ENCODE results near the gene ARHGAP30. TPM values are rescaled to one million over a fixed set of nuclear protein-coding genes. Genes with fewer than 3 reads are reported as not detected.

Gene ARHGAP30
- total RNA-seq, 1 experiment from 2014 or later: 0.39 TPM

- H3K4me2 ChIP-seq (ENCODE audit: low read length): peak overlapping the region; percentile 73
- ATAC-seq (no peak), DNase-seq (ENCODE audit: low read depth, low spot score) (no peak)
- H3K4me3 ChIP-seq (replicated peaks in 1 of 2; ENCODE audit: low read depth in 1 of 2, low read length in 2 of 2): no peak overlapping the region
- no peaks in the 10 kb centered on the region for H3K36me3 ChIP-seq (ENCODE audit: control insufficient read depth in 1 of 2, insufficient read depth in 2 of 2, low read length in 2 of 2)
- ChIA-PET CTCF (interaction anchor here (2.4 kb wide), 1 partner anchor 10 kb away, joined by 7 read pairs; no protein-coding TSS in a partner anchor), POLR2A (no interaction called here), RAD21 (ENCODE audit: low non-redundant PET in 1 of 2, low total read pairs in 2 of 2, uncharacterized antibody in 2 of 2, unreplicated experiment in 2 of 2) (no interaction called here)
- H3K79me2 ChIP-seq (ENCODE audit: insufficient read depth, low read length): no peaks in the 10 kb centered on the region
- peaks cover 34 to 70% of the 10 kb centered on the region in 2 experiments for H3K4me1 ChIP-seq (ENCODE audit: control insufficient read depth in 1 of 2, insufficient read depth in 2 of 2, low read length in 2 of 2)
- intact Hi-C loops (cut with micrococcal nuclease): no loop called here
- H3K9me3 ChIP-seq (ENCODE audit: control insufficient read depth in 1 of 2, insufficient read depth in 1 of 2, low read depth in 1 of 2, low read length in 2 of 2): no peaks in the 10 kb centered on the region
- no peaks in the 10 kb centered on the region for H3K27me3 ChIP-seq (ENCODE audit: insufficient read depth, low read length)
- H3K9ac ChIP-seq (ENCODE audit: low read length): no peak overlapping the region
- no peak overlapping the region for H3K27ac ChIP-seq (ENCODE audit: low read depth, low read length)
- no peak overlapping the region for H2AFZ ChIP-seq (ENCODE audit: low read depth, low read length, poor library complexity, severe bottlenecking)
- H3K9me2 ChIP-seq (ENCODE audit: insufficient read depth): no peaks in the 10 kb centered on the region
- no peaks in the 10 kb centered on the region for H4K20me1 ChIP-seq (ENCODE audit: insufficient read depth)
- TF ChIP-seq FOSL1 (IDR thresholded peaks at IDR 0.05; ENCODE audit: low read depth): no peak
- TF ChIP-seq JUND (IDR thresholded peaks at IDR 0.05): no peak
- TF ChIP-seq EGR1 (IDR thresholded peaks at IDR 0.05; ENCODE audit: low read depth): no peak
- TF ChIP-seq ATF3 (IDR thresholded peaks at IDR 0.05): no peak
- no peak for TF ChIP-seq POLR2AphosphoS5 (IDR thresholded peaks at IDR 0.05; ENCODE audit: low read depth, low read length)
- no peak for TF ChIP-seq RAD21 (IDR thresholded peaks at IDR 0.05; ENCODE audit: low read depth)
- no TSS peak for BruUV-seq (replicated peaks)
These were observed 11.8 kb upstream of the ARHGAP30 start for GRCh38 chr1:161081519-161081918.

GRCh38 chr1:161080441-161081405 is 11.0 kb upstream of the ARHGAP30 start:
- POLR2A ChIA-PET: interaction anchor here (1.2 kb wide), 1 partner anchor 31 kb away, joined by 3 read pairs; no protein-coding TSS in a partner anchor
- no peaks in the 10 kb centered on the region for H3K9me3 ChIP-seq (ENCODE audit: control insufficient read depth in 1 of 2, insufficient read depth in 1 of 2, low read depth in 1 of 2, low read length in 2 of 2)
- RAD21 ChIA-PET (ENCODE audit: low non-redundant PET in 1 of 2, low total read pairs in 2 of 2, uncharacterized antibody in 2 of 2, unreplicated experiment in 2 of 2): no interaction called here

More at GRCh38 chr1:161080441-161081405, 11.0 kb upstream of the ARHGAP30 start:
- Histone ChIP-seq H2AFZ (ENCODE audit: low read depth, low read length, poor library complexity, severe bottlenecking) (no peak overlapping the region), H3K9ac (ENCODE audit: low read length) (no peak overlapping the region), H3K4me2 (ENCODE audit: low read length) (peak overlapping the region; percentile 73), H3K4me1 (ENCODE audit: control insufficient read depth in 1 of 2, insufficient read depth in 2 of 2, low read length in 2 of 2) (peaks cover 34 to 68% of the 10 kb centered on the region in 2 experiments), H3K79me2 (ENCODE audit: insufficient read depth, low read length) (no peaks in the 10 kb centered on the region), H3K27ac (ENCODE audit: low read depth, low read length) (no peak overlapping the region), H3K27me3 (ENCODE audit: insufficient read depth, low read length) (no peaks in the 10 kb centered on the region), H3K36me3 (ENCODE audit: control insufficient read depth in 1 of 2, insufficient read depth in 2 of 2, low read length in 2 of 2) (no peaks in the 10 kb centered on the region), H4K20me1 (ENCODE audit: insufficient read depth) (no peaks in the 10 kb centered on the region), H3K9me2 (ENCODE audit: insufficient read depth) (no peaks in the 10 kb centered on the region), H3K4me3 (replicated peaks in 1 of 2; ENCODE audit: low read depth in 1 of 2, low read length in 2 of 2) (no peak overlapping the region)
- CTCF ChIA-PET: no interaction called here
- TF ChIP-seq CBX3 (IDR thresholded peaks at IDR 0.05; ENCODE audit: low read depth) (no peak), SRF (IDR thresholded peaks at IDR 0.05; ENCODE audit: low read depth) (no peak), ZFX (IDR thresholded peaks at IDR 0.05) (0 out of 2 replicates have a peak, but pooled peaks have one; percentile 13), ZNF274 (IDR thresholded peaks at IDR 0.05; ENCODE audit: low read depth, low read length) (no peak), EZH2 (IDR thresholded peaks at IDR 0.05) (no peak)
- DNase-seq (ENCODE audit: low read depth, low spot score) (no peak), ATAC-seq (no peak)
- BruUV-seq (replicated peaks): no TSS peak
- intact Hi-C loops (cut with micrococcal nuclease): no loop called here
